Esophagus muscularis mucosa (tissue), 4 donors: ENCODE measurements around the gene ST3GAL3. TPM values are rescaled to one million over a fixed set of nuclear protein-coding genes. Genes with fewer than 3 reads are reported as not detected.

Experiments
- DNase-seq: peaks from one replicate; pipeline ENCODE4 v3.0.0-alpha.2; 2017; ENCODE audit errors: extremely low spot score
- H3K27ac ChIP-seq, 4 donors: fragments of 200-600 bp; sonication (generic); replicated peaks in 1 of 4; 1 replicate in 3 of 4; 2 replicates in 1 of 4; pipeline ENCODE4 v1.5.1; 2016 to 2019; ENCODE audit warnings: mild to moderate bottlenecking in 1 of 4
- H3K27me3 ChIP-seq, 4 donors: fragments of 200-600 bp; sonication (generic); one replicate each; pipeline versions ENCODE4 v1.5.1 to v1.6.0; 2016 to 2019
- H3K36me3 ChIP-seq, 4 donors: fragments of 200-600 bp; sonication (generic); one replicate each; pipeline ENCODE4 v1.5.1; 2016 to 2019
- H3K4me1 ChIP-seq, 4 donors: fragments of 200-600 bp; sonication (generic); one replicate each; pipeline ENCODE4 v1.5.1; 2016 to 2019
- H3K4me3 ChIP-seq, 4 donors: fragments of 200-600 bp; sonication (generic); 1 replicate in 2 of 4; 2 replicates in 2 of 4; pipeline ENCODE4 v1.5.1; 2016 to 2019; ENCODE audit warnings: mild to moderate bottlenecking in 4 of 4, moderate library complexity in 1 of 4
- H3K9me3 ChIP-seq, 4 donors: fragments of 200-600 bp; sonication (generic); 1 replicate in 3 of 4; 2 replicates in 1 of 4; pipeline ENCODE4 v1.5.1; 2016 to 2019
- CTCF ChIP-seq, 3 experiments: fragments of 200-600 bp in 2 of 3; fragments of 450-650 bp in 1 of 3; sonication (generic) in 2 of 3; IDR thresholded peaks; one replicate each; pipeline ENCODE4 v1.5.1; 2017 to 2019; ENCODE audit warnings: antibody characterized with exemption in 3 of 3, mild to moderate bottlenecking in 2 of 3, moderate library complexity in 1 of 3
- EP300 ChIP-seq: sonication (generic); formaldehyde crosslinking; IDR thresholded peaks from one replicate; pipeline ENCODE4 v1.6.1; 2017; ENCODE audit warnings: antibody characterized with exemption
- POLR2A ChIP-seq: fragments of 450-650 bp; IDR thresholded peaks from one replicate; pipeline ENCODE4 v1.6.1; 2017; ENCODE audit warnings: antibody characterized with exemption, moderate library complexity, mild to moderate bottlenecking, low read depth
- POLR2AphosphoS5 ChIP-seq, 2 donors: sonication (generic); formaldehyde crosslinking; IDR thresholded peaks; one replicate each; pipeline ENCODE4 v1.6.1; 2017; ENCODE audit warnings: antibody characterized with exemption in 2 of 2
- WGBS: methylation state at CpG from one replicate; pipeline ENCODE4 v1.1.5; 2018; 5-methylcytosine and 5-hydroxymethylcytosine counted together
- intact Hi-C: fragments of 100-400 bp; cut with DNase I; formaldehyde crosslinking; loops from one replicate; pipeline ENCODE4 v1.15.1; 2023
- total RNA-seq, 4 donors: library from RNA; depleted of rRNA; stranded (reverse); fragments of >200 nt; gene quantifications; one replicate each; pipeline versions ENCODE4 v1.1.0 to v1.2.1, GENCODE V29; 2016

Gene ST3GAL3
- total RNA-seq, 4 donors from 2014 or later: 23.3 to 37.1 (median 30.1) TPM

- Histone ChIP-seq H3K9me3 (no peaks in the 10 kb centered on the region), H3K4me3 (peak overlapping the region; percentile 79 to 95 (median 82)), H3K4me1 (peaks cover 21 to 32% (median 31%) of the 10 kb centered on the region in 4 donors), H3K27ac (no peak overlapping the region), H3K27me3 (no peaks in the 10 kb centered on the region), H3K36me3 (peaks cover 4 to 54% (median 47%) of the 10 kb centered on the region in 4 donors)
- intact Hi-C loops: no loop called here
- DNase-seq: no peak
- 50% methylated on average over 7 of the region's 7 CpGs for WGBS
- TF ChIP-seq POLR2A: no peak
- TF ChIP-seq EP300: no peak
- TF ChIP-seq POLR2AphosphoS5 (IDR thresholded peaks at IDR 0.05): no peak
- no peak for TF ChIP-seq CTCF (IDR thresholded peaks at IDR 0.05)
These were observed 262.0 kb downstream of the ST3GAL3 start for GRCh38 chr1:43969416-43969745.

DNA sequence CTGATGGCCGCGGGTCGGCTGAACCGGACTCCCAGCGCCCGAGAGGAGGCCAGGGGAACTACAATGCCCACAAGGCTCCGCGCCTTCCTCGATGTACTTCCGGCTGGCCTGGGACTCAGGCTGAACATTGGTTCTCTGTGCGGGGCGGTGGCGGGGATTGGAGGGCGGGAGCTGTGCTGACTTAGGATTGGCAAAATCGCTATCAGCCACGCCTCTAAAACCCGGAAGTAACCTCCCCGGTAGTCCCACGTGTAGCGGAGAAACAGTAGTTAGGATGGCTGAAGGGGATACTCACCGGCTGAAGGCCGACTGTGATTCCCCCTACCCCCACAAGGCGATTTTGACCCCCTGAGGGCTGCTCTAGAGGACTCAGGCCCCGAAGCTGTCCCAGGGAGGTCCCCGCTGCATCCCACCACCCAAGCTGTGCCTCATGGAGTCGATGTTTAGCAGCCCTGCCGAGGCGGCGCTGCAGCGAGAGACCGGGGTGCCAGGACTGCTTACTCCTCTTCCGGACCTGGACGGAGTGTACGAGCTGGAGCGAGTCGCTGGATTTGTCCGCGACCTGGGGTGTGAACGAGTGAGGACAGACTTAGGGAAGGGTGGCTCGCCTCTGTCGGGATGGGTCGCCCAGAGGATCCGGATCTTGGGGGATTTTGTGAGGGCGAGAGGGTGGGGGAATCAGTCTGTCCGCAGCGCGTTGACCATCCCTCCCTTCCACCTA is 262.6 kb downstream of the ST3GAL3 start, which contains the start of gene DPH2:
TSS of gene DPH2 (plus strand) at position 265 of the 721 bp plus-strand sequence. CDS start at position 431, 166 bp downstream.
- Histone ChIP-seq H3K27ac (peak within 1 kb of the TSS; percentile 46 to 69 (median 62)), H3K36me3 (peaks cover 4 to 50% (median 43%) of the 10 kb centered on the region in 4 donors)
- intact Hi-C loops: no loop called here

GRCh38 chr1:43970502-43970901 is 263.2 kb downstream of the ST3GAL3 start:
- no peaks in the 10 kb centered on the region for H3K27me3 ChIP-seq
- H3K36me3 ChIP-seq: peaks cover 4 to 47% (median 42%) of the 10 kb centered on the region in 4 donors
- peaks cover 22 to 37% (median 33%) of the 10 kb centered on the region in 4 donors for H3K4me1 ChIP-seq
- no peaks in the 10 kb centered on the region for H3K9me3 ChIP-seq
- peak overlapping the region; percentile 79 to 95 (median 82) for H3K4me3 ChIP-seq
- intact Hi-C loops: no loop called here
- TF ChIP-seq CTCF (IDR thresholded peaks at IDR 0.05) (no peak), POLR2AphosphoS5 (IDR thresholded peaks at IDR 0.05) (no peak), EP300 (no peak), POLR2A (no peak)
- 57% methylated on average over 5 of the region's 5 CpGs for WGBS
- H3K27ac ChIP-seq: peak overlapping the region in 2 of 4 donors; percentile 65 to 69
- no peak for DNase-seq

More for the DNA sequence above, 262.6 kb downstream of the ST3GAL3 start, which contains the start of gene DPH2:
- Histone ChIP-seq H3K4me1 (peaks cover 21 to 34% (median 31%) of the 10 kb centered on the region in 4 donors), H3K4me3 (peak within 1 kb of the TSS; percentile 79 to 95 (median 82)), H3K9me3 (no peaks in the 10 kb centered on the region), H3K27me3 (no peaks in the 10 kb centered on the region)
- TF ChIP-seq POLR2AphosphoS5 (IDR thresholded peaks at IDR 0.05): peak; percentile 21 to 70
- peak; percentile 10 to 24 (median 22) for TF ChIP-seq CTCF (IDR thresholded peaks at IDR 0.05)
- TF ChIP-seq EP300: no peak
- TF ChIP-seq POLR2A: no peak
- peak; percentile 99 for DNase-seq
- WGBS: 0% methylated on average over 39 of the region's 47 CpGs

DNA sequence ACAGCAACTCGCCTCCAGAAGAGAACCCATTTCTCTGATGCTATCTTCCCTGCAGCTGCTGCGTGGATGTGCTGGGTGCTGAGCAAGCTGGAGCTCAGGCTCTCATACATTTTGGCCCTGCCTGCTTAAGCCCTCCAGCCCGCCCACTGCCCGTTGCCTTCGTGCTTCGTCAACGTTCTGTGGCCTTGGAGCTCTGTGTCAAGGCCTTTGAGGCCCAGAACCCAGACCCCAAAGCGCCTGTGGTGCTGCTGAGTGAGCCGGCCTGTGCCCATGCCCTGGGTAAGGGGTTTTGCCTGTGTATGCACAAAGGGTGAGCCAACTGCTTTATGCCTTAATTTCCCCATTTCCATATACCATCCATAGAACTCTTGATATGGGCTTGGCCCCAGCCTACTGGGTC is 263.6 kb downstream of the ST3GAL3 start:
- 88% methylated on average over 9 of the region's 9 CpGs for WGBS
- Histone ChIP-seq H3K4me1 (peaks cover 26 to 41% (median 37%) of the 10 kb centered on the region in 4 donors), H3K9me3 (no peaks in the 10 kb centered on the region), H3K27me3 (no peaks in the 10 kb centered on the region), H3K4me3 (peak overlapping the region; percentile 79 to 95 (median 82)), H3K36me3 (peaks cover 4 to 43% (median 39%) of the 10 kb centered on the region in 4 donors), H3K27ac (no peak overlapping the region)
- no peak for TF ChIP-seq EP300
- TF ChIP-seq POLR2AphosphoS5 (IDR thresholded peaks at IDR 0.05): no peak
- no peak for TF ChIP-seq CTCF (IDR thresholded peaks at IDR 0.05)
- TF ChIP-seq POLR2A: no peak
- intact Hi-C loops: no loop called here
- DNase-seq: no peak
